Stimulated activated CD4-positive, alpha-beta T cell treated with anti-CD3 and anti-CD28 coated beads, Interleukin-4, amount 100 ng/mL, for 48 hours (primary cell): ENCODE data around the gene ANAPC2.

Experiments used
- DNase-seq, 2 donors: peaks; one replicate each; pipeline ENCODE4 v3.0.0-alpha.2; 2020; ENCODE audit warnings: low read depth in 2 of 2

ANAPC2 gene

GRCh38 chr9:137175345-137175961, 12.9 kb downstream of the ANAPC2 start:
- no peak for DNase-seq

GRCh38 chr9:137174722-137175293, 13.6 kb downstream of the ANAPC2 start:
- no peak for DNase-seq

GRCh38 chr9:137173796-137174664, 14.3 kb downstream of the ANAPC2 start:
- DNase-seq: no peak

- no peak for DNase-seq
These were observed 15.2 kb downstream of the ANAPC2 start for GRCh38 chr9:137172901-137173795.

GRCh38 chr9:137171149-137171900, 17.0 kb downstream of the ANAPC2 start:
- DNase-seq: no peak

GRCh38 chr9:137170486-137171148, 17.7 kb downstream of the ANAPC2 start:
- no peak for DNase-seq

- no peak for DNase-seq
These were observed 18.4 kb downstream of the ANAPC2 start, which contains the start of gene LRRC26 for GRCh38 chr9:137169896-137170358. LRRC26 (minus strand) TSS chr9:137170051; CDS start chr9:137169943, 108 bp downstream.

GRCh38 chr9:137168904-137169856, 19.2 kb downstream of the ANAPC2 start:
- no peak for DNase-seq

- DNase-seq: no peak
These were observed 19.8 kb downstream of the ANAPC2 start for GRCh38 chr9:137168573-137168903.

GRCh38 chr9:137167747-137168572, 20.4 kb downstream of the ANAPC2 start:
- no peak for DNase-seq

- DNase-seq: no peak
These were observed 21.0 kb downstream of the ANAPC2 start for GRCh38 chr9:137167277-137167746.

- no peak for DNase-seq
These were observed 21.8 kb downstream of the ANAPC2 start for GRCh38 chr9:137166380-137167229.

GRCh38 chr9:137165250-137165836, 23.0 kb downstream of the ANAPC2 start:
- no peak for DNase-seq

- DNase-seq: no peak
These were observed 23.8 kb downstream of the ANAPC2 start for GRCh38 chr9:137164370-137165249.

GRCh38 chr9:137163805-137164204, 24.6 kb downstream of the ANAPC2 start:
- no peak for DNase-seq

- DNase-seq: no peak
These were observed 25.0 kb downstream of the ANAPC2 start for GRCh38 chr9:137163365-137163715.
